Esophagus muscularis mucosa (tissue), 4 donors: ENCODE results near the gene CYP17A1. TPM values are rescaled to one million over a fixed set of nuclear protein-coding genes. Genes with fewer than 3 reads are reported as not detected.

Experiments
- DNase-seq: peaks from one replicate; pipeline ENCODE4 v3.0.0-alpha.2; 2017; ENCODE audit errors: extremely low spot score
- H3K27ac ChIP-seq, 4 donors: fragments of 200-600 bp; sonication (generic); replicated peaks in 1 of 4; 1 replicate in 3 of 4; 2 replicates in 1 of 4; pipeline ENCODE4 v1.5.1; 2016 to 2019; ENCODE audit warnings: mild to moderate bottlenecking in 1 of 4
- H3K27me3 ChIP-seq, 4 donors: fragments of 200-600 bp; sonication (generic); one replicate each; pipeline versions ENCODE4 v1.5.1 to v1.6.0; 2016 to 2019
- H3K36me3 ChIP-seq, 4 donors: fragments of 200-600 bp; sonication (generic); one replicate each; pipeline ENCODE4 v1.5.1; 2016 to 2019
- H3K4me1 ChIP-seq, 4 donors: fragments of 200-600 bp; sonication (generic); one replicate each; pipeline ENCODE4 v1.5.1; 2016 to 2019
- H3K4me3 ChIP-seq, 4 donors: fragments of 200-600 bp; sonication (generic); 1 replicate in 2 of 4; 2 replicates in 2 of 4; pipeline ENCODE4 v1.5.1; 2016 to 2019; ENCODE audit warnings: mild to moderate bottlenecking in 4 of 4, moderate library complexity in 1 of 4
- H3K9me3 ChIP-seq, 4 donors: fragments of 200-600 bp; sonication (generic); 1 replicate in 3 of 4; 2 replicates in 1 of 4; pipeline ENCODE4 v1.5.1; 2016 to 2019
- CTCF ChIP-seq, 3 experiments: fragments of 200-600 bp in 2 of 3; fragments of 450-650 bp in 1 of 3; sonication (generic) in 2 of 3; IDR thresholded peaks; one replicate each; pipeline ENCODE4 v1.5.1; 2017 to 2019; ENCODE audit warnings: antibody characterized with exemption in 3 of 3, mild to moderate bottlenecking in 2 of 3, moderate library complexity in 1 of 3
- EP300 ChIP-seq: sonication (generic); formaldehyde crosslinking; IDR thresholded peaks from one replicate; pipeline ENCODE4 v1.6.1; 2017; ENCODE audit warnings: antibody characterized with exemption
- POLR2A ChIP-seq: fragments of 450-650 bp; IDR thresholded peaks from one replicate; pipeline ENCODE4 v1.6.1; 2017; ENCODE audit warnings: antibody characterized with exemption, moderate library complexity, mild to moderate bottlenecking, low read depth
- POLR2AphosphoS5 ChIP-seq, 2 donors: sonication (generic); formaldehyde crosslinking; IDR thresholded peaks; one replicate each; pipeline ENCODE4 v1.6.1; 2017; ENCODE audit warnings: antibody characterized with exemption in 2 of 2
- WGBS: methylation state at CpG from one replicate; pipeline ENCODE4 v1.1.5; 2018; 5-methylcytosine and 5-hydroxymethylcytosine counted together
- intact Hi-C: fragments of 100-400 bp; cut with DNase I; formaldehyde crosslinking; loops from one replicate; pipeline ENCODE4 v1.15.1; 2023
- total RNA-seq, 4 donors: library from RNA; depleted of rRNA; stranded (reverse); fragments of >200 nt; gene quantifications; one replicate each; pipeline versions ENCODE4 v1.1.0 to v1.2.1, GENCODE V29; 2016

CYP17A1 gene
- not detected for total RNA-seq

- TF ChIP-seq POLR2A (no peak), POLR2AphosphoS5 (IDR thresholded peaks at IDR 0.05) (no peak), CTCF (IDR thresholded peaks at IDR 0.05) (no peak), EP300 (no peak)
- Histone ChIP-seq H3K4me1 (peaks cover 4 to 11% (median 8%) of the 10 kb centered on the region in 4 donors), H3K36me3 (peaks cover 0 to 6% (median 0%) of the 10 kb centered on the region in 4 donors), H3K27ac (no peak within 1 kb of the TSS), H3K9me3 (no peaks in the 10 kb centered on the region), H3K27me3 (no peaks in the 10 kb centered on the region), H3K4me3 (no peak within 1 kb of the TSS)
- WGBS, result 53% methylated on average over 5 of the region's 5 CpGs
- no peak for DNase-seq
- intact Hi-C loops, result loop anchor here (5.0 to 10.0 kb wide), 2 partner anchors 110 to 228 kb away; no protein-coding TSS in a partner anchor
These were observed at the start of gene CYP17A1 for GRCh38 chr10:102837230-102837721. Gene CYP17A1, minus strand, starts transcription at chr10:102837413. Its CDS starts 52 bp downstream, at chr10:102837361.

- H3K36me3 ChIP-seq, result peaks cover 0 to 49% (median 17%) of the 10 kb centered on the region in 4 donors
- H3K4me3 ChIP-seq, result no peak overlapping the region
- no peaks in the 10 kb centered on the region for H3K27me3 ChIP-seq
- DNase-seq, result no peak
- TF ChIP-seq POLR2A, result no peak
- TF ChIP-seq EP300, result no peak
- H3K9me3 ChIP-seq, result no peaks in the 10 kb centered on the region
- no peak overlapping the region for H3K27ac ChIP-seq
- H3K4me1 ChIP-seq, result no peaks in the 10 kb centered on the region
- WGBS, result 96% methylated on average over 2 of the region's 2 CpGs
- intact Hi-C loops, result no loop called here
These were observed 43.0 kb upstream of the CYP17A1 start for GRCh38 chr10:102880256-102880655.

- Histone ChIP-seq H3K9me3 (no peaks in the 10 kb centered on the region), H3K4me1 (no peaks in the 10 kb centered on the region), H3K36me3 (peaks cover 0 to 65% (median 21%) of the 10 kb centered on the region in 4 donors), H3K27me3 (no peaks in the 10 kb centered on the region), H3K27ac (no peak overlapping the region), H3K4me3 (no peak overlapping the region)
- intact Hi-C loops, result no loop called here
- TF ChIP-seq POLR2AphosphoS5 (IDR thresholded peaks at IDR 0.05), result no peak
- TF ChIP-seq CTCF (IDR thresholded peaks at IDR 0.05), result no peak
- no peak for TF ChIP-seq POLR2A
- TF ChIP-seq EP300, result no peak
- DNase-seq, result no peak
- 62% methylated on average over 4 of the region's 4 CpGs for WGBS
These were observed 41.4 kb upstream of the CYP17A1 start for GRCh38 chr10:102878629-102879028.

GRCh38 chr10:102876747-102877153, 39.5 kb upstream of the CYP17A1 start:
- peaks cover 0 to 68% (median 21%) of the 10 kb centered on the region in 4 donors for H3K36me3 ChIP-seq

GRCh38 chr10:102872163-102872562, 35.0 kb upstream of the CYP17A1 start:
- TF ChIP-seq POLR2A, result no peak
- TF ChIP-seq POLR2AphosphoS5 (IDR thresholded peaks at IDR 0.05), result no peak
- TF ChIP-seq CTCF (IDR thresholded peaks at IDR 0.05), result no peak
- no peak for TF ChIP-seq EP300
- Histone ChIP-seq H3K27me3 (no peaks in the 10 kb centered on the region), H3K27ac (no peak overlapping the region), H3K9me3 (no peaks in the 10 kb centered on the region), H3K4me1 (peaks cover 7 to 20% (median 15%) of the 10 kb centered on the region in 4 donors), H3K4me3 (no peak overlapping the region), H3K36me3 (peaks cover 0 to 38% (median 6%) of the 10 kb centered on the region in 4 donors)
- WGBS, result 89% methylated on average over 4 of the region's 4 CpGs
- intact Hi-C loops, result no loop called here
- DNase-seq, result no peak

More at GRCh38 chr10:102876747-102877153, 39.5 kb upstream of the CYP17A1 start:
- no peak for DNase-seq
- Histone ChIP-seq H3K9me3 (no peaks in the 10 kb centered on the region), H3K4me3 (no peak overlapping the region), H3K4me1 (no peaks in the 10 kb centered on the region), H3K27ac (no peak overlapping the region), H3K27me3 (no peaks in the 10 kb centered on the region)
- TF ChIP-seq POLR2A, result no peak
- no peak for TF ChIP-seq EP300
- no peak for TF ChIP-seq CTCF (IDR thresholded peaks at IDR 0.05)
- no peak for TF ChIP-seq POLR2AphosphoS5 (IDR thresholded peaks at IDR 0.05)
- WGBS, result 73% methylated on average over 2 of the region's 2 CpGs
- intact Hi-C loops, result no loop called here
